Progenitor cell of endocrine pancreas (in vitro differentiated cells): Measurements from ENCODE around the gene CSHL1. TPM values are rescaled to one million over a fixed set of nuclear protein-coding genes. Genes with fewer than 3 reads are reported as not detected.
A peak's percentile ranks its signal among the peaks of the same experiment; 100 is the strongest.

Source experiments
- DNase-seq: peaks from one replicate; pipeline ENCODE4 v3.0.0; 2021; ENCODE audit warnings: low spot score; ENCODE audit not compliant: unreplicated experiment
- H3K27ac Mint-ChIP-seq: 2 replicates; pipeline ENCODE4 v1.8.0; 2021; ENCODE audit warnings: mild to moderate bottlenecking, moderate library complexity, mixed read lengths
- H3K27me3 Mint-ChIP-seq: 2 replicates; pipeline ENCODE4 v1.8.0; 2021; ENCODE audit warnings: mixed read lengths
- H3K36me3 Mint-ChIP-seq: 2 replicates; pipeline ENCODE4 v1.8.0; 2022; ENCODE audit warnings: mixed read lengths; ENCODE audit not compliant: insufficient read depth
- H3K4me1 Mint-ChIP-seq: 2 replicates; pipeline ENCODE4 v1.8.0; 2021; ENCODE audit warnings: low read depth, mixed read lengths
- H3K4me3 Mint-ChIP-seq: 2 replicates; pipeline ENCODE4 v1.8.0; 2021; ENCODE audit warnings: low read depth, mild to moderate bottlenecking, moderate library complexity, mixed read lengths
- H3K9me3 Mint-ChIP-seq: 2 replicates; pipeline ENCODE4 v1.8.0; 2021; ENCODE audit warnings: low read depth, mixed read lengths
- CTCF ChIP-seq: fragments of 200-600 bp; sonication (generic); IDR thresholded peaks from one replicate; pipeline ENCODE4 v1.5.0; 2021; ENCODE audit warnings: antibody characterized with exemption, mild to moderate bottlenecking; ENCODE audit not compliant: unreplicated experiment
- total RNA-seq: library from RNA; stranded (reverse); gene quantifications from 2 replicates; pipeline ENCODE4 v1.2.1, GENCODE V29; 2021

CSHL1 gene
- total RNA-seq, 1 donor from 2014 or later: not detected

GRCh38 chr17:63943745-63944144 lies 32.7 kb upstream of the CSHL1 start:
- no peak for DNase-seq

GRCh38 chr17:63942309-63942985 lies 31.4 kb upstream of the CSHL1 start:
- Mint-ChIP-seq H3K4me3 (no peak overlapping the region), H3K27ac (no peak overlapping the region), H3K36me3 (no peaks in the 10 kb centered on the region), H3K9me3 (no peaks in the 10 kb centered on the region), H3K4me1 (no peaks in the 10 kb centered on the region), H3K27me3 (no peaks in the 10 kb centered on the region)
- DNase-seq: no peak
- TF ChIP-seq CTCF: no peak

More at GRCh38 chr17:63943745-63944144, 32.7 kb upstream of the CSHL1 start:
- TF ChIP-seq CTCF: peak; percentile 32
- Mint-ChIP-seq H3K27ac (no peak overlapping the region), H3K9me3 (no peaks in the 10 kb centered on the region), H3K36me3 (no peaks in the 10 kb centered on the region), H3K4me1 (no peaks in the 10 kb centered on the region), H3K27me3 (no peaks in the 10 kb centered on the region), H3K4me3 (no peak overlapping the region)

GRCh38 chr17:63941751-63942150 lies 30.7 kb upstream of the CSHL1 start:
- no peak overlapping the region for H3K4me3 Mint-ChIP-seq
- no peak overlapping the region for H3K27ac Mint-ChIP-seq
- no peaks in the 10 kb centered on the region for H3K4me1 Mint-ChIP-seq
- no peaks in the 10 kb centered on the region for H3K9me3 Mint-ChIP-seq
- no peaks in the 10 kb centered on the region for H3K27me3 Mint-ChIP-seq
- no peak for TF ChIP-seq CTCF
- no peak for DNase-seq
- no peaks in the 10 kb centered on the region for H3K36me3 Mint-ChIP-seq

- no peaks in the 10 kb centered on the region for H3K4me1 Mint-ChIP-seq
Observed at GRCh38 chr17:63941162-63941561, 30.1 kb upstream of the CSHL1 start.

GRCh38 chr17:63940584-63940983 lies 29.5 kb upstream of the CSHL1 start:
- Mint-ChIP-seq H3K36me3 (no peaks in the 10 kb centered on the region), H3K4me1 (no peaks in the 10 kb centered on the region), H3K27ac (no peak overlapping the region), H3K27me3 (peaks cover 5% of the 10 kb centered on the region), H3K9me3 (no peaks in the 10 kb centered on the region), H3K4me3 (no peak overlapping the region)
- no peak for TF ChIP-seq CTCF
- DNase-seq: no peak

More at GRCh38 chr17:63941162-63941561, 30.1 kb upstream of the CSHL1 start:
- no peak for DNase-seq
- Mint-ChIP-seq H3K9me3 (no peaks in the 10 kb centered on the region), H3K4me3 (no peak overlapping the region), H3K27ac (no peak overlapping the region), H3K36me3 (no peaks in the 10 kb centered on the region), H3K27me3 (peaks cover 1% of the 10 kb centered on the region)
- no peak for TF ChIP-seq CTCF
